Subcutaneous preadipocyte (primary cell): ENCODE data around the gene BIRC5. TPM values are rescaled to one million over a fixed set of nuclear protein-coding genes. Genes with fewer than 3 reads are reported as not detected.

Experiments
- small RNA-seq: library from RNA; depleted of rRNA; stranded (forward); fragments of <200 nt; gene quantifications from one replicate; pipeline ENCODE3, GENCODE V24; 2012
- total RNA-seq: library from RNA; depleted of rRNA; stranded (reverse); fragments of >200 nt; gene quantifications from 2 replicates; pipeline ENCODE4 v1.2.3, GENCODE V29; 2012

BIRC5 gene
- total RNA-seq, result 62.5 and 86.4 TPM in 2 replicates

DNA sequence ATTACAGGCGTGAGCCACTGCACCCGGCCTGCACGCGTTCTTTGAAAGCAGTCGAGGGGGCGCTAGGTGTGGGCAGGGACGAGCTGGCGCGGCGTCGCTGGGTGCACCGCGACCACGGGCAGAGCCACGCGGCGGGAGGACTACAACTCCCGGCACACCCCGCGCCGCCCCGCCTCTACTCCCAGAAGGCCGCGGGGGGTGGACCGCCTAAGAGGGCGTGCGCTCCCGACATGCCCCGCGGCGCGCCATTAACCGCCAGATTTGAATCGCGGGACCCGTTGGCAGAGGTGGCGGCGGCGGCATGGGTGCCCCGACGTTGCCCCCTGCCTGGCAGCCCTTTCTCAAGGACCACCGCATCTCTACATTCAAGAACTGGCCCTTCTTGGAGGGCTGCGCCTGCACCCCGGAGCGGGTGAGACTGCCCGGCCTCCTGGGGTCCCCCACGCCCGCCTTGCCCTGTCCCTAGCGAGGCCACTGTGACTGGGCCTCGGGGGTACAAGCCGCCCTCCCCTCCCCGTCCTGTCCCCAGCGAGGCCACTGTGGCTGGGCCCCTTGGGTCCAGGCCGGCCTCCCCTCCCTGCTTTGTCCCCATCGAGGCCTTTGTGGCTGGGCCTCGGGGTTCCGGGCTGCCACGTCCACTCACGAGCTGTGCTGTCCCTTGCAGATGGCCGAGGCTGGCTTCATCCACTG is at the start of gene BIRC5:
Gene BIRC5 (plus strand): TSS at position 238 of the 690 bp plus-strand sequence. CDS start 64 bp downstream, at position 302.

GRCh38 chr17:78168242-78168902 is 45.7 kb upstream of the BIRC5 start, which contains the start of gene SYNGR2:
Gene SYNGR2 (plus strand): TSS chr17:78168581. CDS start chr17:78168617, 36 bp downstream.

GRCh38 chr17:78186692-78187595 is 27.1 kb upstream of the BIRC5 start, which contains the start of the genes AFMID and TK1:
Gene AFMID (plus strand): TSS chr17:78187362. CDS start chr17:78187371, 9 bp downstream.
Gene TK1 (minus strand): TSS chr17:78187052. CDS start chr17:78186994, 58 bp downstream.

GRCh38 chr17:78230996-78231935 is 17.2 kb downstream of the BIRC5 start, which contains the start of gene TMEM235:
Gene TMEM235 (plus strand): TSS chr17:78231631. CDS start chr17:78232024, 393 bp downstream.

Small RNAs within 50 kb of the gene (small RNA-seq; reads per million reads assigned to genes)
- not detected for gene AC087645.1

Other genes with a start within 250 kb of the BIRC5 start
- 2.7 TPM in 1 of 2 replicates, not detected in the other for gene TMC6, start 85.5 kb upstream of the BIRC5 start, total RNA-seq
- gene TMC8, start 83.5 kb upstream of the BIRC5 start, total RNA-seq, result not detected in 2 replicates
- not detected in 2 replicates for gene C17orf99, start 67.9 kb upstream of the BIRC5 start, total RNA-seq
- gene SYNGR2, start 45.7 kb upstream of the BIRC5 start, total RNA-seq, result 1.5 and 1.8 TPM in 2 replicates
- gene TK1, start 27.2 kb upstream of the BIRC5 start, total RNA-seq, result 96.3 and 101 TPM in 2 replicates
- gene AFMID, start 26.9 kb upstream of the BIRC5 start, total RNA-seq, result 22.4 and 22.9 TPM in 2 replicates
- not detected in 2 replicates for gene TMEM235, start 17.4 kb downstream of the BIRC5 start, total RNA-seq
- gene SOCS3, start 145.8 kb downstream of the BIRC5 start, total RNA-seq, result 47.3 and 107 TPM in 2 replicates
- gene PGS1, start 164.4 kb downstream of the BIRC5 start, total RNA-seq, result 31.7 and 34.2 TPM in 2 replicates